CD14-positive monocyte (primary cell): Measurements from ENCODE around the gene KIF1A. TPM values are rescaled to one million over a fixed set of nuclear protein-coding genes. Genes with fewer than 3 reads are reported as not detected.

Experiments used
- DNase-seq, 3 donors: peaks; one replicate each; pipeline ENCODE4 v3.0.0-alpha.2; 2011 to 2022
- H2AFZ ChIP-seq: 2 replicates; pipeline ENCODE4 v1.6.0; 2012; ENCODE audit warnings: mild to moderate bottlenecking, low read depth, low read length, inconsistent platforms; ENCODE audit not compliant: insufficient read depth, poor library complexity, severe bottlenecking
- H3K27ac ChIP-seq, 2 donors: 1 replicate in 1 of 2; 2 replicates in 1 of 2; pipeline ENCODE4 v1.5.1; 2012 to 2013; ENCODE audit warnings: low read length in 2 of 2, control low read depth in 1 of 2, inconsistent platforms in 1 of 2, low read depth in 1 of 2, mild to moderate bottlenecking in 1 of 2
- H3K27me3 ChIP-seq, 2 donors: one replicate each; pipeline versions ENCODE4 v1.6.0 to v1.6.1; 2011 to 2013; ENCODE audit warnings: low read length in 2 of 2; ENCODE audit not compliant: control insufficient read depth in 2 of 2, insufficient read depth in 2 of 2
- H3K36me3 ChIP-seq, 2 donors: replicated peaks in 1 of 2; 1 replicate in 1 of 2; 2 replicates in 1 of 2; pipeline versions ENCODE4 v1.5.1 to v1.6.1; 2012 to 2013; ENCODE audit warnings: low read length in 2 of 2, control low read depth in 1 of 2, inconsistent platforms in 1 of 2, mild to moderate bottlenecking in 1 of 2; ENCODE audit not compliant: insufficient read depth in 2 of 2, control insufficient read depth in 1 of 2
- H3K4me1 ChIP-seq, 2 donors: 1 replicate in 1 of 2; 2 replicates in 1 of 2; pipeline versions ENCODE4 v1.5.1 to v1.6.1; 2012 to 2013; ENCODE audit warnings: low read length in 2 of 2, control low read depth in 1 of 2, inconsistent platforms in 1 of 2, mild to moderate bottlenecking in 1 of 2, moderate library complexity in 1 of 2; ENCODE audit not compliant: insufficient read depth in 2 of 2, control insufficient read depth in 1 of 2
- H3K4me2 ChIP-seq: replicated peaks from 2 replicates; pipeline ENCODE3; 2012; ENCODE audit warnings: low read length, moderate library complexity, mild to moderate bottlenecking; ENCODE audit not compliant: poor library complexity, severe bottlenecking; ENCODE audit errors: extremely low read depth
- H3K4me3 ChIP-seq, 3 experiments: fragments of 200-600 bp in 1 of 3; sonication (generic) in 1 of 3; replicated peaks in 1 of 3; 1 replicate in 2 of 3; 2 replicates in 1 of 3; pipeline ENCODE4 v1.5.1; 2011 to 2013; ENCODE audit warnings: low read length in 3 of 3, mild to moderate bottlenecking in 3 of 3, control low read depth in 2 of 3, low read depth in 2 of 3, inconsistent platforms in 1 of 3, moderate library complexity in 1 of 3
- H3K79me2 ChIP-seq: 2 replicates; pipeline ENCODE4 v1.6.0; 2012; ENCODE audit warnings: mild to moderate bottlenecking, control low read depth, inconsistent platforms, low read length, moderate library complexity; ENCODE audit not compliant: insufficient read depth
- H3K9ac ChIP-seq: 2 replicates; pipeline ENCODE4 v1.6.0; 2017; ENCODE audit warnings: low read length, mild to moderate bottlenecking; ENCODE audit not compliant: insufficient read depth, poor library complexity, severe bottlenecking
- H3K9me3 ChIP-seq, 2 donors: replicated peaks in 1 of 2; 1 replicate in 1 of 2; 2 replicates in 1 of 2; pipeline versions ENCODE4 v1.5.1 to v1.6.1; 2012 to 2013; ENCODE audit warnings: low read length in 2 of 2, control low read depth in 1 of 2; ENCODE audit not compliant: control insufficient read depth in 1 of 2, insufficient read depth in 1 of 2
- H4K20me1 ChIP-seq: 2 replicates; pipeline ENCODE4 v1.6.0; 2012; ENCODE audit warnings: mild to moderate bottlenecking, low read length, control low read depth, moderate library complexity; ENCODE audit not compliant: insufficient read depth
- H3K27ac Mint-ChIP-seq, 7 donors: one replicate each; pipeline ENCODE4 v1.8.0; 2020; ENCODE audit warnings: mild to moderate bottlenecking in 7 of 7, mixed read lengths in 7 of 7, moderate library complexity in 6 of 7, inconsistent platforms in 2 of 7
- H3K27me3 Mint-ChIP-seq, 3 donors: one replicate each; pipeline ENCODE4 v1.8.0; 2021 to 2022; ENCODE audit warnings: low read depth in 3 of 3, mild to moderate bottlenecking in 3 of 3, mixed read lengths in 3 of 3, moderate library complexity in 3 of 3, inconsistent platforms in 1 of 3
- H3K36me3 Mint-ChIP-seq, 2 donors: one replicate each; pipeline ENCODE4 v1.8.0; 2020; ENCODE audit warnings: mixed read lengths in 2 of 2, inconsistent platforms in 1 of 2, mild to moderate bottlenecking in 1 of 2
- H3K4me1 Mint-ChIP-seq: one replicate; pipeline ENCODE4 v1.8.0; 2020; ENCODE audit warnings: mild to moderate bottlenecking, mixed read lengths
- H3K4me3 Mint-ChIP-seq, 2 donors: one replicate each; pipeline ENCODE4 v1.8.0; 2020; ENCODE audit warnings: mild to moderate bottlenecking in 2 of 2, mixed read lengths in 2 of 2, moderate library complexity in 1 of 2
- H3K9me3 Mint-ChIP-seq, 7 donors: one replicate each; pipeline ENCODE4 v1.8.0; 2020 to 2022; ENCODE audit warnings: mixed read lengths in 7 of 7, mild to moderate bottlenecking in 6 of 7, moderate library complexity in 6 of 7, inconsistent platforms in 2 of 7
- CTCF ChIP-seq: fragments of 200-600 bp; IDR thresholded peaks from one replicate; pipeline ENCODE4 v1.8.0; 2022; ENCODE audit warnings: antibody characterized with exemption, mild to moderate bottlenecking
- WGBS: methylation state at CpG from one replicate; pipeline ENCODE4 v1.1.5; 2013; ENCODE audit warnings: missing lambda C conversion rate; ENCODE audit not compliant: insufficient coverage; 5-methylcytosine and 5-hydroxymethylcytosine counted together
- intact Hi-C, 2 donors: fragments of 100-400 bp; cut with micrococcal nuclease; formaldehyde crosslinking; loops; one replicate each; pipeline versions ENCODE4 v1.15.0 to v1.15.1; 2023
- polyA plus RNA-seq, 3 donors: library from polyadenylated mRNA; depleted of rRNA in 1 of 3; unstranded in 2 of 3; stranded (reverse) in 1 of 3; fragments of 300-500 nt in 2 of 3; fragments of >200 nt in 1 of 3; fragmentation: Illumina TruSeq in 2 of 3; gene quantifications; 1 replicate in 2 of 3; 2 replicates in 1 of 3; pipeline ENCODE4 v1.2.3, GENCODE V29; 2012 to 2021

KIF1A gene
- polyA plus RNA-seq, 3 donors = not detected

- DNase-seq = no peak
These were observed 130.0 kb downstream of the KIF1A start for GRCh38 chr2:240689975-240690374.

GRCh38 chr2:240688553-240688919, 131.5 kb downstream of the KIF1A start:
- Histone ChIP-seq H3K4me1 (peaks cover 0 to 3% of the 10 kb centered on the region in 2 donors), H3K9ac (no peak overlapping the region), H3K9me3 (no peaks in the 10 kb centered on the region), H3K4me3 (no peak overlapping the region), H3K27me3 (no peaks in the 10 kb centered on the region), H3K27ac (no peak overlapping the region), H3K4me2 (no peak overlapping the region), H3K79me2 (no peaks in the 10 kb centered on the region), H3K36me3 (no peaks in the 10 kb centered on the region), H4K20me1 (no peaks in the 10 kb centered on the region), H2AFZ (no peak overlapping the region)
- no peak overlapping the region for H3K27ac Mint-ChIP-seq
- H3K27me3 Mint-ChIP-seq = peaks cover 0 to 11% (median 7%) of the 10 kb centered on the region in 3 donors
- H3K9me3 Mint-ChIP-seq = no peaks in the 10 kb centered on the region
- DNase-seq = no peak
- intact Hi-C loops = no loop called here
- no peak overlapping the region for H3K4me3 Mint-ChIP-seq
- TF ChIP-seq CTCF = no peak
- WGBS = 96% methylated on average over 8 of the region's 9 CpGs
- H3K4me1 Mint-ChIP-seq = peaks cover 18% of the 10 kb centered on the region
- no peaks in the 10 kb centered on the region for H3K36me3 Mint-ChIP-seq

More at GRCh38 chr2:240689975-240690374, 130.0 kb downstream of the KIF1A start:
- H3K79me2 ChIP-seq = no peaks in the 10 kb centered on the region
- H3K27ac ChIP-seq = no peak overlapping the region
- H3K4me3 ChIP-seq = no peak overlapping the region
- H3K9me3 Mint-ChIP-seq = no peaks in the 10 kb centered on the region
- intact Hi-C loops = no loop called here
- no peaks in the 10 kb centered on the region for H3K36me3 ChIP-seq
- H3K4me1 ChIP-seq = no peaks in the 10 kb centered on the region
- WGBS = 93% methylated on average over 2 of the region's 11 CpGs
- no peaks in the 10 kb centered on the region for H3K9me3 ChIP-seq
- H3K4me1 Mint-ChIP-seq = peaks cover 12% of the 10 kb centered on the region
- no peaks in the 10 kb centered on the region for H3K36me3 Mint-ChIP-seq
- H3K9ac ChIP-seq = no peak overlapping the region
- H2AFZ ChIP-seq = no peak overlapping the region
- no peak overlapping the region for H3K4me2 ChIP-seq
- no peak for TF ChIP-seq CTCF
- H3K4me3 Mint-ChIP-seq = no peak overlapping the region
- H3K27me3 ChIP-seq = no peaks in the 10 kb centered on the region
- H3K27ac Mint-ChIP-seq = no peak overlapping the region
- no peaks in the 10 kb centered on the region for H4K20me1 ChIP-seq
- peaks cover 0 to 7% (median 6%) of the 10 kb centered on the region in 3 donors for H3K27me3 Mint-ChIP-seq
